Panc1 (cell line): Measurements from ENCODE around the gene CTNNBIP1. TPM values are rescaled to one million over a fixed set of nuclear protein-coding genes. Genes with fewer than 3 reads are reported as not detected.

Experiments
- ATAC-seq: fragments of 200-7000 bp; cut with Tn5 transposase; 2 replicates; pipeline ENCODE4 v1.9.1; 2020; ENCODE audit warnings: mild to moderate bottlenecking, moderate library complexity
- BruUV-seq: library from RNA; stranded (reverse); fragments of 400-500 nt; replicated peaks from 2 replicates; lab custom pipeline; 2021; lab: Mats Ljungman, UMichigan
- CTCF ChIA-PET: fragments of 300-600 bp; sonication (Branson Sonifier 250); formaldehyde crosslinking; loops from one replicate; lab custom pipeline; 2022; ENCODE audit warnings: antibody characterized with exemption; lab: Charles Lee
- POLR2A ChIA-PET: fragments of 300-600 bp; sonication (Branson Sonifier 250); formaldehyde crosslinking; loops from one replicate; lab custom pipeline; 2022; ENCODE audit warnings: antibody characterized with exemption; lab: Charles Lee
- DNase-seq: peaks from one replicate; pipeline ENCODE4 v3.0.0-alpha.2; 2010; ENCODE audit warnings: low read depth, low spot score
- H3K27ac ChIP-seq: 2 replicates; pipeline ENCODE4 v1.5.1; 2011; ENCODE audit warnings: mild to moderate bottlenecking, low read length, inconsistent platforms
- H3K27me3 ChIP-seq: fragments of 200-500 bp; sonication (Bioruptor generic); 2 replicates; pipeline ENCODE4 v1.6.0; 2014; ENCODE audit warnings: low read length, inconsistent platforms; ENCODE audit not compliant: control insufficient read depth, insufficient read depth
- H3K36me3 ChIP-seq: fragments of 200-500 bp; sonication (Bioruptor generic); 2 replicates; pipeline ENCODE4 v1.5.1; 2014; ENCODE audit warnings: inconsistent platforms, mild to moderate bottlenecking, low read length, moderate library complexity; ENCODE audit not compliant: control insufficient read depth, insufficient read depth
- H3K4me1 ChIP-seq: 2 replicates; pipeline ENCODE4 v1.5.1; 2011; ENCODE audit warnings: inconsistent platforms, mild to moderate bottlenecking, low read length, moderate library complexity; ENCODE audit not compliant: control insufficient read depth, insufficient read depth
- H3K4me3 ChIP-seq, 2 experiments: 2 replicates each; pipeline ENCODE4 v1.5.1; 2011 to 2012; ENCODE audit warnings: low read depth in 2 of 2, low read length in 2 of 2, mild to moderate bottlenecking in 2 of 2, inconsistent platforms in 1 of 2, moderate library complexity in 1 of 2
- H3K9me3 ChIP-seq: fragments of 200-500 bp; sonication (Bioruptor generic); 2 replicates; pipeline ENCODE4 v1.5.1; 2014; ENCODE audit warnings: low read depth, mild to moderate bottlenecking, inconsistent platforms, low read length, moderate library complexity; ENCODE audit not compliant: control insufficient read depth, insufficient read depth
- POLR2AphosphoS5 ChIP-seq: IDR thresholded peaks from 2 replicates; pipeline ENCODE4 v1.6.1; 2012; ENCODE audit warnings: mild to moderate bottlenecking, low read depth, low read length, moderate library complexity
- REST ChIP-seq, 2 experiments: IDR thresholded peaks; 2 replicates each; pipeline ENCODE4 v1.6.1; 2011 to 2012; ENCODE audit warnings: low read depth in 2 of 2, control low read depth in 1 of 2, low read length in 1 of 2, mild to moderate bottlenecking in 1 of 2, moderate library complexity in 1 of 2; ENCODE audit not compliant: insufficient read depth in 1 of 2
- SIN3A ChIP-seq: IDR thresholded peaks from 2 replicates; pipeline ENCODE4 v1.6.1; 2012; ENCODE audit warnings: low read depth, mild to moderate bottlenecking, low read length, moderate library complexity, borderline replicate concordance; ENCODE audit not compliant: insufficient read depth
- TCF7L2 ChIP-seq: IDR thresholded peaks from 2 replicates; pipeline ENCODE4 v1.6.1; 2011; ENCODE audit warnings: mild to moderate bottlenecking, low read depth, low read length, inconsistent platforms
- in situ Hi-C: cut with HindIII; loops from 2 replicates; pipeline ENCODE4 v1.10.0; 2016; ENCODE audit warnings: low sequenced_read_pairs, low pct_unique_long_range_greater_than_20kb
- intact Hi-C: fragments of 100-400 bp; cut with micrococcal nuclease; formaldehyde crosslinking; loops from one replicate; pipeline ENCODE4 v1.10.0; 2022; ENCODE audit not compliant: unreplicated experiment
- total RNA-seq: library from RNA; stranded (reverse); gene quantifications from one replicate; pipeline ENCODE4 v1.2.1, GENCODE V29; 2021; ENCODE audit not compliant: unreplicated experiment
- TF ChIP-seq, protein P1 (sequence below): fragments of 450-650 bp; IDR thresholded peaks from 2 replicates; pipeline ENCODE4 v1.5.1; 2017; ENCODE audit warnings: mild to moderate bottlenecking

Gene CTNNBIP1
- total RNA-seq, 1 experiment from 2014 or later, result 36.9 TPM

DNA sequence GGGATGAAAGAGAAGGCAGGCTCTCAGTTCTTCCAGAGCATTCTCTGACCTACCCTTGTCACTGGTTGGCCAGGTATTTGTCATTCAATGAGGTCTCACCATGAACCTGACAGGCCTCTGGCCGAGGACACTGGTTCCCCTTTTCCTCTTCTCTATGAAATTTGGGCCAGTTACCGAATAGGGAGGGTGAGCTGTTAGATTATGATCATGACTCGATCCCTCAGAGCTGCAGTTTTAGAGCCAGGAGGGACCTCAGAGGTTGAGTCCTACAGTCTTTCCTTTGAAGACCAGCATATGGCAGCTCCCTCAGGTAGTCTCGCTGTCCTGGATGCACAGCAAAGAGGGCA is 56.8 kb downstream of the CTNNBIP1 start:
- no peaks in the 10 kb centered on the region for H3K9me3 ChIP-seq
- POLR2A ChIA-PET, result no interaction called here
- CTCF ChIA-PET, result interaction anchor here (0.9 kb wide), 1 partner anchor 11 kb away, joined by 3 read pairs; no protein-coding TSS in a partner anchor
- H3K27me3 ChIP-seq, result no peaks in the 10 kb centered on the region
- no TSS peak for BruUV-seq
- no peak overlapping the region for H3K4me3 ChIP-seq
- intact Hi-C loops, result no loop called here
- TF ChIP-seq TCF7L2 (no peak), POLR2AphosphoS5 (no peak), SIN3A (no peak), REST (IDR thresholded peaks at IDR 0.05; ENCODE audit: insufficient read depth in 1 of 2, low read depth in 2 of 2, low read length in 1 of 2) (no peak)
- TF ChIP-seq, protein P1, sequence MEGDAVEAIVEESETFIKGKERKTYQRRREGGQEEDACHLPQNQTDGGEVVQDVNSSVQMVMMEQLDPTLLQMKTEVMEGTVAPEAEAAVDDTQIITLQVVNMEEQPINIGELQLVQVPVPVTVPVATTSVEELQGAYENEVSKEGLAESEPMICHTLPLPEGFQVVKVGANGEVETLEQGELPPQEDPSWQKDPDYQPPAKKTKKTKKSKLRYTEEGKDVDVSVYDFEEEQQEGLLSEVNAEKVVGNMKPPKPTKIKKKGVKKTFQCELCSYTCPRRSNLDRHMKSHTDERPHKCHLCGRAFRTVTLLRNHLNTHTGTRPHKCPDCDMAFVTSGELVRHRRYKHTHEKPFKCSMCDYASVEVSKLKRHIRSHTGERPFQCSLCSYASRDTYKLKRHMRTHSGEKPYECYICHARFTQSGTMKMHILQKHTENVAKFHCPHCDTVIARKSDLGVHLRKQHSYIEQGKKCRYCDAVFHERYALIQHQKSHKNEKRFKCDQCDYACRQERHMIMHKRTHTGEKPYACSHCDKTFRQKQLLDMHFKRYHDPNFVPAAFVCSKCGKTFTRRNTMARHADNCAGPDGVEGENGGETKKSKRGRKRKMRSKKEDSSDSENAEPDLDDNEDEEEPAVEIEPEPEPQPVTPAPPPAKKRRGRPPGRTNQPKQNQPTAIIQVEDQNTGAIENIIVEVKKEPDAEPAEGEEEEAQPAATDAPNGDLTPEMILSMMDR, result no peak
- in situ Hi-C loops, result no loop called here
- no peak for DNase-seq
- H3K4me1 ChIP-seq, result no peaks in the 10 kb centered on the region; the same call in 1 of the 2 replicates
- H3K27ac ChIP-seq, result no peak overlapping the region
- no peaks in the 10 kb centered on the region for H3K36me3 ChIP-seq
- no peak for ATAC-seq

DNA sequence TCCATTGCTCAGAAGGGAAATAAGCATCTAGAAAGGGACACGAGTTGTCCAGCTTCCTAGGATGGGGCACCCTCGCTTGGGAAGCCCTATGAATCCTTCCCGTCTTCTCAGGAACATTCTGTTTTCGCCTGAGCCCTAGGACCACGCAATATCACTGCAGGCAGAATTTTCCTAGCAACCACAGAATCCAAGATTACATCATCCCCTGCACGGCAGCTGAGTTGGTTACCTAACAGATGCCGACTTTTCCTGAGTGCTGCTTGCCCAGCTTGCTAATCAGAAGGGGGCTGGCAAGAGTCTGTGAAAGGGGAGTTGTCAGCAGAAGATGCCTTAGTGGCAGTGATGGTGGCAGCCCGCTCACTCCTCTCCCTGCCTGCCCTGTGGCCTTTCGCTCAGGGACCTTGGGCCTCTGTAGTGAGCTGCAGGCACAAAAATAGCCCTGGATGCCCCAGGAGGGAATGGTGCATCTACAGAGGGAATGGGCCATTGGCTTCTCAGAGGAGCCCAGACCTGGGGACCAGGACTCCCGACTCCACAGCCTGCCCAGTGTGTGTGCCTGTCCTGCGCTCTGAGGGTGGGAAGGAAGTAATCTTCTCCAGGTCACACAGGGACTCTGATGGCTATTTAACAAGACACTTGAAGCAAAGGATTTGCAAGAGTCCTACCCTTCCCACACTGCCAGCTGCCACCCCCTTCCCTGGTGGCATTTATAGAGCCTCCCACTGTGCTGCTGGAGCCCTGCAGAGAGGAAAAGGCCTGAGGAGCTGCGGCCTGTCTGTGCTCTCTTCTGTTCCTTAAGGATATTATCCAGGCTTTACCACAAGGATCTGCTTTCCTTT is 57.4 kb downstream of the CTNNBIP1 start:
- Histone ChIP-seq H3K4me1 (no peaks in the 10 kb centered on the region; the same call in 1 of the 2 replicates), H3K36me3 (no peaks in the 10 kb centered on the region), H3K9me3 (no peaks in the 10 kb centered on the region), H3K4me3 (no peak overlapping the region), H3K27me3 (no peaks in the 10 kb centered on the region), H3K27ac (no peak overlapping the region; the same call in 1 of the 2 replicates)
- no TSS peak for BruUV-seq
- ChIA-PET POLR2A (no interaction called here), CTCF (no interaction called here)
- no peak for TF ChIP-seq TCF7L2
- no peak for TF ChIP-seq SIN3A
- no peak for TF ChIP-seq POLR2AphosphoS5
- TF ChIP-seq, protein P1, result no peak
- no peak for TF ChIP-seq REST (IDR thresholded peaks at IDR 0.05; ENCODE audit: insufficient read depth in 1 of 2, low read depth in 2 of 2, low read length in 1 of 2)
- in situ Hi-C loops (no loop called here), intact Hi-C loops (no loop called here)
- no peak for ATAC-seq
- no peak for DNase-seq
